Measurements from ENCODE around the gene C3orf38. TPM values are rescaled to one million over a fixed set of nuclear protein-coding genes. Genes with fewer than 3 reads are reported as not detected.

Gene C3orf38
- total RNA-seq, 2 donors from 2014 or later: 19.8 to 22.9 TPM

Other genes with a start within 250 kb of the C3orf38 start
- 10 to 100 TPM; 52.7 to 58.4 TPM for gene CGGBP1, start 91.0 kb upstream of the C3orf38 start, total RNA-seq
- 10 to 100 TPM; 20.1 to 20.2 TPM for gene ZNF654, start 90.7 kb upstream of the C3orf38 start, total RNA-seq